ENCODE data around the gene PSG4. TPM values are rescaled to one million over a fixed set of nuclear protein-coding genes. Genes with fewer than 3 reads are reported as not detected.
A peak's percentile ranks its signal among the peaks of the same experiment; 100 is the strongest.
"Not testable (repeated sequence)": the region's sequence is repeated elsewhere in the genome, so short reads cannot be mapped to it uniquely, and the experiment has no call there.

PSG4 gene
- total RNA-seq, 1 experiment from 2014 or later, result 3.9 TPM

DNA sequence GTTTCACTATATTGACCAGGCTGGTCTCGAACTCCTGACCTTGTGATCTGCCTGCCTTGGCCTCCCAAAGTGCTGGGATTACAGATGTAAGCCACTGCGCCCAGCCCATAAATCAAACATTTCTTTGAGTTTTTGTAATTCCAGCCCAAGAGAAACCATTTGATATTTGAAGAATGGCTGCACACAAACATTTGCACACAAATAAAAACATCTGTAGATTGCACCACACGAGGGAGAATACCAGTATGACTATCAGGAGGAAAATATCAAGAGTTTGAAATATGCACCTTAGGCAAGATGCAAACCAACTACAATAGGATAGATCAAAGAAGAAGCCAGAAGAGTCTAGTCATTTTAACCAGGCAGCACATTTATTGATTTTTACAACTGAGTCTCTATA is 39.5 kb downstream of the PSG4 start:
- H3K4me1 Mint-ChIP-seq (ENCODE audit: insufficient read depth, unreplicated experiment), result peaks cover 21% of the 10 kb centered on the region
- H3K4me3 Mint-ChIP-seq (ENCODE audit: unreplicated experiment); POLR2A ChIA-PET; BruUV-seq (replicated peaks); H3K36me3 Mint-ChIP-seq (ENCODE audit: insufficient read depth, unreplicated experiment); H3K27me3 Mint-ChIP-seq (ENCODE audit: insufficient read depth, unreplicated experiment); intact Hi-C loops (cut with micrococcal nuclease); CTCF ChIA-PET; DNase-seq (ENCODE audit: unreplicated experiment); H3K27ac Mint-ChIP-seq (ENCODE audit: low read depth, unreplicated experiment); H3K9me3 Mint-ChIP-seq (ENCODE audit: unreplicated experiment): not testable (repeated sequence)

DNA sequence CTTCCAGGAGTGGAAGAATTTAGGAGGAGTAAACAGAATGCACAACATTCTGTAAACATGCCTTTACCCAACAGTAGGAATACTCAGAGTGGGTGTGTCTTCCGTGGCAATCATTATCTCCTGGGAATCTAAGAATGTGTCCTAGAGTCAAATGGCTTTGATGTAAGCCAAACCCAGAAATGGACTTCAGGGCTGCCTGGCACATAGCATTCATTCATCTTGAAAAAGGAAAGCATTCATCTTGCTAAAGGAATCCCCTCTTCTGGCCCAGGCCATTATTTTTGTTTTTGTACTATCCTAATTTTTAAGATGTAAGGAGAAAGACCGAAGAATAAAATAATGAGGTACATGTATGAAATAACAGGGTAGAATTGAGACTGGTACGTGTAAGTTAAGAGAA is 42.3 kb downstream of the PSG4 start:
- POLR2A ChIA-PET; intact Hi-C loops (cut with micrococcal nuclease); BruUV-seq (replicated peaks); DNase-seq (ENCODE audit: unreplicated experiment); H3K9me3 Mint-ChIP-seq (ENCODE audit: unreplicated experiment); H3K4me3 Mint-ChIP-seq (ENCODE audit: unreplicated experiment); H3K27me3 Mint-ChIP-seq (ENCODE audit: insufficient read depth, unreplicated experiment); H3K36me3 Mint-ChIP-seq (ENCODE audit: insufficient read depth, unreplicated experiment); CTCF ChIA-PET: not testable (repeated sequence)
- Mint-ChIP-seq H3K27ac (ENCODE audit: low read depth, unreplicated experiment) (peak overlapping the region; percentile 55), H3K4me1 (ENCODE audit: insufficient read depth, unreplicated experiment) (peaks cover 31% of the 10 kb centered on the region)

GRCh38 chr19:43162261-43162660 is 43.2 kb downstream of the PSG4 start:
- intact Hi-C loops (cut with micrococcal nuclease); DNase-seq (ENCODE audit: unreplicated experiment); H3K4me3 Mint-ChIP-seq (ENCODE audit: unreplicated experiment); BruUV-seq (replicated peaks); H3K27me3 Mint-ChIP-seq (ENCODE audit: insufficient read depth, unreplicated experiment); H3K9me3 Mint-ChIP-seq (ENCODE audit: unreplicated experiment); H3K27ac Mint-ChIP-seq (ENCODE audit: low read depth, unreplicated experiment); H3K36me3 Mint-ChIP-seq (ENCODE audit: insufficient read depth, unreplicated experiment); CTCF ChIA-PET; POLR2A ChIA-PET: not testable (repeated sequence)
- peaks cover 31% of the 10 kb centered on the region for H3K4me1 Mint-ChIP-seq (ENCODE audit: insufficient read depth, unreplicated experiment)

DNA sequence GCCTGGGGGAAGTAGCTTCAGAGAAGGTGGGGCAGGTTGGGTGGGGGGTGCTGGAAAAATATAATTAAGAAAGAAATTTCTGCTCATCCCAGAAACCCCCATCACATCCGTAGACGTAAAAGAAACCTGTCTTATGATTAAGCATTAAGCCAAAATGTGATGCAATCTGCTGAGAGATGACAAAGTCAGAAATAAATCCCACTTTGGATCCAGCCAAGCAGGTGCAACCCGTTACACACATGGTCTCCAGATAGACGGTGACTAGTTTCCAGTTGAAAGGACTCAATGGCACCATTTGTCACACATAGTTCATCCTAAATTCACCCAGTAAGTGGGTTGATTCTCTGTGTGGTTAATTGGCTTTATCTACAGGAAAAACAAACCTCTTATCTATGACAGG is 53.2 kb downstream of the PSG4 start:
- CTCF ChIA-PET, result no interaction called here

DNA sequence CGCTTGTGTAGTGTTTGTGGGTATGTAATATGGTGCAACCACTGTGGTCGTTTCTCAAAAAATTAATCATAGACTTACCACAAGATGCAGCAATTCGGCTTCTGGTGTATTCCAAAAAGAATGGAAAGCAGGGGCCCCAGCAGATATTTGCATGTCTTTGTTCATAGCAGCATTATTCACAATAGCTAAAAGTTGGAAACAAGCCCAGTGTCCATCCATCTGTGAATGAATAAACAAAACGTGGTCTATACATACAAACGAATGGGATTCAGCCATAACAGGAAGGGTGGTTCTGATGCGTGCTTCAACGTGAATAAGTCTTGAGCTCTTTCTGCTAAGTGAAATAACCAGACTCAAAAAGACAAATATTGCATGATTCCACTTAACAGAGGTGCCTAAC is 55.6 kb downstream of the PSG4 start:
- intact Hi-C loops (cut with micrococcal nuclease), result loop anchor here (2.0 kb wide), 1 partner anchor 51 kb away; no protein-coding TSS in a partner anchor
- POLR2A ChIA-PET, result interaction anchor here (1.7 kb wide), 1 partner anchor 20 kb away, joined by 5 read pairs; no protein-coding TSS in a partner anchor
- peaks cover 20% of the 10 kb centered on the region for H3K4me1 Mint-ChIP-seq (ENCODE audit: insufficient read depth, unreplicated experiment)
- not testable (repeated sequence) for BruUV-seq (replicated peaks); H3K4me3 Mint-ChIP-seq (ENCODE audit: unreplicated experiment); H3K9me3 Mint-ChIP-seq (ENCODE audit: unreplicated experiment); H3K36me3 Mint-ChIP-seq (ENCODE audit: insufficient read depth, unreplicated experiment); H3K27me3 Mint-ChIP-seq (ENCODE audit: insufficient read depth, unreplicated experiment)
- DNase-seq (ENCODE audit: unreplicated experiment), result peak; percentile 82
- CTCF ChIA-PET, result interaction anchor here (0.7 to 1.5 kb wide), 2 partner anchors 42 to 48 kb away, joined by 3 read pairs; no protein-coding TSS in a partner anchor
- peak overlapping the region; percentile 57 for H3K27ac Mint-ChIP-seq (ENCODE audit: low read depth, unreplicated experiment)

More for the DNA sequence above, 53.2 kb downstream of the PSG4 start:
- intact Hi-C loops (cut with micrococcal nuclease), result no loop called here
- peaks cover 20% of the 10 kb centered on the region for H3K4me1 Mint-ChIP-seq (ENCODE audit: insufficient read depth, unreplicated experiment)
- H3K36me3 Mint-ChIP-seq (ENCODE audit: insufficient read depth, unreplicated experiment), result no peaks in the 10 kb centered on the region
- DNase-seq (ENCODE audit: unreplicated experiment), result peak; percentile 24
- H3K27ac Mint-ChIP-seq (ENCODE audit: low read depth, unreplicated experiment), result no peak overlapping the region
- no TSS peak for BruUV-seq (replicated peaks)
- POLR2A ChIA-PET, result no interaction called here
- no peaks in the 10 kb centered on the region for H3K9me3 Mint-ChIP-seq (ENCODE audit: unreplicated experiment)
- no peak for TF ChIP-seq CTCF (IDR thresholded peaks at IDR 0.05; ENCODE audit: unreplicated experiment)
- no peaks in the 10 kb centered on the region for H3K27me3 Mint-ChIP-seq (ENCODE audit: insufficient read depth, unreplicated experiment)
- no peak overlapping the region for H3K4me3 Mint-ChIP-seq (ENCODE audit: unreplicated experiment)

- H3K4me1 Mint-ChIP-seq (ENCODE audit: insufficient read depth, unreplicated experiment), result peaks cover 20% of the 10 kb centered on the region
- peak; percentile 84 for DNase-seq (ENCODE audit: unreplicated experiment)
- peak overlapping the region; percentile 84 for H3K27ac Mint-ChIP-seq (ENCODE audit: low read depth, unreplicated experiment)
- BruUV-seq (replicated peaks), result no TSS peak
- H3K36me3 Mint-ChIP-seq (ENCODE audit: insufficient read depth, unreplicated experiment), result no peaks in the 10 kb centered on the region
- intact Hi-C loops (cut with micrococcal nuclease), result loop anchor here (2.0 kb wide), 1 partner anchor 53 kb away; no protein-coding TSS in a partner anchor
- POLR2A ChIA-PET, result interaction anchor here (1.1 to 1.5 kb wide), 3 partner anchors 17 to 36 kb away, joined by 3 to 7 read pairs (median 4); no protein-coding TSS in a partner anchor
- H3K9me3 Mint-ChIP-seq (ENCODE audit: unreplicated experiment), result peaks cover 5% of the 10 kb centered on the region
- CTCF ChIA-PET, result no interaction called here
- no peak for TF ChIP-seq CTCF (IDR thresholded peaks at IDR 0.05; ENCODE audit: unreplicated experiment)
- no peaks in the 10 kb centered on the region for H3K27me3 Mint-ChIP-seq (ENCODE audit: insufficient read depth, unreplicated experiment)
- no peak overlapping the region for H3K4me3 Mint-ChIP-seq (ENCODE audit: unreplicated experiment)
Measured at GRCh38 chr19:43148233-43148632, 57.2 kb downstream of the PSG4 start.

Other genes with a start within 250 kb of the PSG4 start
- gene PSG11, start 179.2 kb downstream of the PSG4 start, total RNA-seq (2022), result not detected in 2 replicates
- not detected in 2 replicates for gene PSG2, start 122.9 kb downstream of the PSG4 start, total RNA-seq (2022)
- gene PSG5, start 19.1 kb downstream of the PSG4 start, total RNA-seq (2022), result not detected in 2 replicates
- not detected in 2 replicates for gene PSG9, start 63.9 kb upstream of the PSG4 start, total RNA-seq (2022)
- 0.26 and 0.96 TPM in 2 replicates for gene CD177, start 148.0 kb upstream of the PSG4 start, total RNA-seq (2022)
- gene TEX101, start 209.3 kb upstream of the PSG4 start, total RNA-seq (2022), result not detected in 2 replicates

Data from MCF 10A (cell line).